Adrenal gland (tissue), 5 donors: Measurements from ENCODE around the gene METTL27.

Experiments used
- POLR2A ChIP-seq, 2 donors: fragments of 450-650 bp; IDR thresholded peaks; one replicate each; pipeline ENCODE4 v1.6.1; 2017; ENCODE audit warnings: antibody characterized with exemption in 2 of 2, mild to moderate bottlenecking in 2 of 2, moderate library complexity in 1 of 2
- TF ChIP-seq, protein P1 (sequence below), 6 experiments: fragments of 450-650 bp in 4 of 6; fragments of 200-600 bp in 2 of 6; sonication (generic) in 1 of 6; IDR thresholded peaks; 1 replicate in 5 of 6; 2 replicates in 1 of 6; pipeline versions ENCODE4 v1.5.1 to v1.8.0; 2016 to 2021; ENCODE audit warnings: antibody characterized with exemption in 6 of 6, mild to moderate bottlenecking in 2 of 6, moderate library complexity in 1 of 6
- donor health status: DM: no; HTN: no; CAD: no.

DNA sequence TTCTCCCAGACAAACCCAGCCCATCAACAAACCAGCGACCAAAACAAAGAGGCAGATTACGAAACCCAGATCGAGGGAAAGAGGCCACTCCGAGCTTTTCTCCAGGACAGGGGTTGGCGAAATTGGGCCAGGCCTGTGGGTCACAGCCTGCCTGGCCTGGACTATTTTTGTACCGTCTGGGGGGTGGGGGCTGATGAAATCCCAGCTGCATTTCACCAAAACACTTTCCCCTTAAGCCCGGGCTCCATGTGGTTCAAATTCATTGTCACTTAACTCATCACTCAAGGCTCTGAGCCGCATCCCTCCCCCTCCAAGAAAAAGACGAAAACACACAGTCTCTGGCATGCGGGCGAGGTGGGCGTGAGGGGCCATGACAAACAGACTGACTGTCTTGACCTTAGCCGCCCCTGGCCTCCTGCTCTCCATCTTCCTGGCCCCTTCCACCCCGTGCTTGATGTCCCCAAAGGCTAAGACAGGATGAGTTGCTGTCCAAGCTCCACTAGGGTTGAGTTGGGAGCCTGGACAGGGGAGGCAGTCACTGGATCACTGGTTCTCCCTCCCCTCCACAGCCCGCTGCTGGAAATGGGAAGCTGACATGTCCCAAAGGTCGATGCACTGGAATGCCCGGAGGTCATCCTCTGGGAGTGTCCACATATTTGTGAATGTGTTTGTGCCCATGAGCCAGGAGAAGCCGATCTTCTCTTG lies 37.8 kb upstream of the METTL27 start:
- TF ChIP-seq, protein P1, sequence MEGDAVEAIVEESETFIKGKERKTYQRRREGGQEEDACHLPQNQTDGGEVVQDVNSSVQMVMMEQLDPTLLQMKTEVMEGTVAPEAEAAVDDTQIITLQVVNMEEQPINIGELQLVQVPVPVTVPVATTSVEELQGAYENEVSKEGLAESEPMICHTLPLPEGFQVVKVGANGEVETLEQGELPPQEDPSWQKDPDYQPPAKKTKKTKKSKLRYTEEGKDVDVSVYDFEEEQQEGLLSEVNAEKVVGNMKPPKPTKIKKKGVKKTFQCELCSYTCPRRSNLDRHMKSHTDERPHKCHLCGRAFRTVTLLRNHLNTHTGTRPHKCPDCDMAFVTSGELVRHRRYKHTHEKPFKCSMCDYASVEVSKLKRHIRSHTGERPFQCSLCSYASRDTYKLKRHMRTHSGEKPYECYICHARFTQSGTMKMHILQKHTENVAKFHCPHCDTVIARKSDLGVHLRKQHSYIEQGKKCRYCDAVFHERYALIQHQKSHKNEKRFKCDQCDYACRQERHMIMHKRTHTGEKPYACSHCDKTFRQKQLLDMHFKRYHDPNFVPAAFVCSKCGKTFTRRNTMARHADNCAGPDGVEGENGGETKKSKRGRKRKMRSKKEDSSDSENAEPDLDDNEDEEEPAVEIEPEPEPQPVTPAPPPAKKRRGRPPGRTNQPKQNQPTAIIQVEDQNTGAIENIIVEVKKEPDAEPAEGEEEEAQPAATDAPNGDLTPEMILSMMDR (IDR thresholded peaks at IDR 0.05): no peak
- no peak for TF ChIP-seq POLR2A (IDR thresholded peaks at IDR 0.05)
